Left lung (tissue), 10 donors: ENCODE measurements around the gene RBM6. TPM values are rescaled to one million over a fixed set of nuclear protein-coding genes. Genes with fewer than 3 reads are reported as not detected.

Experiments used
- ATAC-seq: fragments of 200-7000 bp; cut with Tn5 transposase; one replicate; pipeline ENCODE4 v1.9.1; 2020; ENCODE audit warnings: moderate library complexity
- DNase-seq, 4 donors: peaks; one replicate each; pipeline ENCODE4 v3.0.0-alpha.2; 2013 to 2020
- H3K27ac ChIP-seq, 2 donors: fragments of 200-600 bp; sonication (generic) in 1 of 2; one replicate each; pipeline versions ENCODE4 v1.5.0 to v1.8.0; 2020 to 2021
- H3K27me3 ChIP-seq, 2 donors: fragments of 200-600 bp; sonication (generic) in 1 of 2; one replicate each; pipeline versions ENCODE4 v1.5.0 to v1.8.0; 2020 to 2021
- H3K36me3 ChIP-seq, 2 donors: fragments of 200-600 bp; sonication (generic) in 1 of 2; one replicate each; pipeline versions ENCODE4 v1.5.0 to v1.8.0; 2020 to 2021
- H3K4me1 ChIP-seq, 2 donors: fragments of 200-600 bp; one replicate each; pipeline ENCODE4 v1.8.0; 2021
- H3K4me3 ChIP-seq, 2 donors: fragments of 200-600 bp; sonication (generic) in 1 of 2; one replicate each; pipeline versions ENCODE4 v1.5.0 to v1.8.0; 2020 to 2021; ENCODE audit warnings: mild to moderate bottlenecking in 1 of 2
- H3K9me3 ChIP-seq, 2 donors: fragments of 200-600 bp; sonication (generic) in 1 of 2; one replicate each; pipeline versions ENCODE4 v1.5.0 to v1.8.0; 2020 to 2021
- CTCF ChIP-seq, 2 donors: fragments of 200-600 bp; sonication (generic) in 1 of 2; IDR thresholded peaks; one replicate each; pipeline versions ENCODE4 v1.5.0 to v1.8.0; 2021; ENCODE audit warnings: antibody characterized with exemption in 2 of 2
- intact Hi-C, 2 donors: fragments of 100-400 bp; cut with DNase I; formaldehyde crosslinking; loops; one replicate each; pipeline versions ENCODE4 v1.11.2 to v1.14.2; 2022
- polyA plus RNA-seq, 6 donors: library from polyadenylated mRNA; unstranded; fragments of 120-200 nt; gene quantifications; one replicate each; pipeline ENCODE4 v1.2.1, GENCODE V29; 2013; ENCODE audit not compliant: insufficient read length in 6 of 6
- total RNA-seq, 2 donors: library from RNA; stranded (reverse); fragmentation: NEBNext Ultra II Directional; extraction: Animal tissue kit (Norgen Biotek cat#: 25700); gene quantifications; one replicate each; pipeline ENCODE4 v1.2.1, GENCODE V29; 2021
- donor health status: DM: no; HTN: yes; CAD: no.
- donor health status: DM: no; HTN: no; CAD: no.

RBM6 gene
- total and polyA plus RNA-seq, 8 donors, result 59.6 to 232 (median 168) TPM

DNA sequence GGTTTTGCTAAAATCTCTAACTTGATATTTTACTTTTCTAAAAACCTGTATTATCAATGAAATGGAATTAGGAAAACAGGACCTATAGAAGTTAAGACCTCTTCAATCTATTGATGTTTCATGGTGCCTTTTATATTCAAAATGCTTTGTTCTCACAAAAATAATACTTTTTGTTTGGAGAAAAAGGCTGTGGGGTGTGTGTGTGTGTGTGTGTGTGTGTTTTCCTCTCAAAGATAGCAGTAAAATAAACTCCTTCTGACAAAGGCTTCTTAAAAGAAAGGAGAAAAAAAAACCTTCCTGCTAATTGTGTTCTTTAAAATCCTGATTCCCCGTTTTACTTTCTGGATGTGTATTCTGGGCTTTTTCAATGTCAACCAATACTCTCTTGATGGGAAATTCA is 54.5 kb downstream of the RBM6 start:
- Histone ChIP-seq H3K27ac (no peak overlapping the region), H3K27me3 (no peaks in the 10 kb centered on the region), H3K9me3 (no peaks in the 10 kb centered on the region), H3K36me3 (peaks cover 0 to 25% of the 10 kb centered on the region in 2 donors), H3K4me3 (no peak overlapping the region), H3K4me1 (no peaks in the 10 kb centered on the region)
- ATAC-seq, result no peak
- no peak for TF ChIP-seq CTCF (IDR thresholded peaks at IDR 0.05)
- DNase-seq, result no peak
- intact Hi-C loops, result no loop called here

GRCh38 chr3:49996016-49996415 is 56.1 kb downstream of the RBM6 start:
- intact Hi-C loops, result no loop called here
- no peak overlapping the region for H3K4me3 ChIP-seq
- H3K9me3 ChIP-seq, result no peaks in the 10 kb centered on the region
- ATAC-seq (no peak), DNase-seq (no peak)
- H3K27ac ChIP-seq, result no peak overlapping the region
- no peak for TF ChIP-seq CTCF (IDR thresholded peaks at IDR 0.05)
- H3K36me3 ChIP-seq, result peaks cover 3 to 36% of the 10 kb centered on the region in 2 donors
- H3K27me3 ChIP-seq, result no peaks in the 10 kb centered on the region
- no peaks in the 10 kb centered on the region for H3K4me1 ChIP-seq

- no peak overlapping the region for H3K4me3 ChIP-seq
- ATAC-seq (no peak), DNase-seq (no peak)
- peaks cover 3 to 47% of the 10 kb centered on the region in 2 donors for H3K36me3 ChIP-seq
- no peak for TF ChIP-seq CTCF (IDR thresholded peaks at IDR 0.05)
- no peaks in the 10 kb centered on the region for H3K9me3 ChIP-seq
- H3K4me1 ChIP-seq, result no peaks in the 10 kb centered on the region
- H3K27ac ChIP-seq, result no peak overlapping the region
- H3K27me3 ChIP-seq, result no peaks in the 10 kb centered on the region
- intact Hi-C loops, result no loop called here
Observed at GRCh38 chr3:49997862-49998261, 57.9 kb downstream of the RBM6 start.

DNA sequence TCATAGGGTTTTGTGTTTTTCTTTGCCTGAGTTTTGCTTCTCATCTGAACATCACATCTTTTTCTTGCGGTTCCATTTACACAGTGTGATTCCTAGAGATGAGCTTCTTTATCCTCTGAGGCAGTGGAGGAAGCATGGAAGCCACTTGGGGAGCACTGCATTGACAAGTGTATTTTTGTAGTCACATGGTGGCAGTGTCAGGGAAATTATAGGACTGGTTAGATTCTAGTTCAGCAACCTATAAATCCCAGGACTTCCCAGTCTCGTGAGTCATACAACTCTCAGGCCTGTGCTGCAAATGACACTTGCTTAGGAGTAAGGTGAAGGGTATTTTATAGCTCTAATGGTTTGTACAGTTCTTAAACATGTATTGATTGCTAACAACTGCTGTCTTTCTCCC is 58.4 kb downstream of the RBM6 start:
- ATAC-seq (peak; percentile 33), DNase-seq (no peak)
- TF ChIP-seq CTCF (IDR thresholded peaks at IDR 0.05), result no peak
- no peaks in the 10 kb centered on the region for H3K9me3 ChIP-seq
- H3K27me3 ChIP-seq, result no peaks in the 10 kb centered on the region
- no peak overlapping the region for H3K27ac ChIP-seq
- no peaks in the 10 kb centered on the region for H3K4me1 ChIP-seq
- intact Hi-C loops, result no loop called here
- H3K4me3 ChIP-seq, result no peak overlapping the region
- peaks cover 3 to 48% of the 10 kb centered on the region in 2 donors for H3K36me3 ChIP-seq

- Histone ChIP-seq H3K27me3 (no peaks in the 10 kb centered on the region), H3K9me3 (no peaks in the 10 kb centered on the region), H3K4me3 (no peak overlapping the region), H3K27ac (no peak overlapping the region), H3K4me1 (no peaks in the 10 kb centered on the region), H3K36me3 (peaks cover 3 to 49% of the 10 kb centered on the region in 2 donors)
- intact Hi-C loops, result no loop called here
- no peak for TF ChIP-seq CTCF (IDR thresholded peaks at IDR 0.05)
- no peak for ATAC-seq
- DNase-seq, result no peak
Observed at GRCh38 chr3:50001511-50001910, 61.6 kb downstream of the RBM6 start.
